ENCODE measurements around the gene CRMP1.
"Not testable (repeated sequence)": the region's sequence is repeated elsewhere in the genome, so short reads cannot be mapped to it uniquely, and the experiment has no call there.

Gene CRMP1

GRCh38 chr4:5852523-5853202, 40.2 kb downstream of the CRMP1 start:
- no peak for DNase-seq

GRCh38 chr4:5851637-5852301, 41.1 kb downstream of the CRMP1 start:
- no peak for DNase-seq

- DNase-seq: no peak
Measured at GRCh38 chr4:5845035-5845905, 47.6 kb downstream of the CRMP1 start.

- no peak for DNase-seq
Measured at GRCh38 chr4:5843573-5844530, 49.0 kb downstream of the CRMP1 start.

- no peak for DNase-seq
Measured at GRCh38 chr4:5842456-5842855, 50.4 kb downstream of the CRMP1 start.

- DNase-seq: no peak
Measured at GRCh38 chr4:5839751-5840674, 52.9 kb downstream of the CRMP1 start.

GRCh38 chr4:5839332-5839731, 53.6 kb downstream of the CRMP1 start:
- no peak for DNase-seq

- DNase-seq: not testable (repeated sequence)
Measured at GRCh38 chr4:5837483-5837882, 55.4 kb downstream of the CRMP1 start.

- DNase-seq: no peak
Measured at GRCh38 chr4:5836943-5837342, 55.9 kb downstream of the CRMP1 start.

GRCh38 chr4:5828005-5828391, 64.9 kb downstream of the CRMP1 start:
- DNase-seq: no peak

GRCh38 chr4:5827108-5828004, 65.5 kb downstream of the CRMP1 start:
- no peak for DNase-seq

- no peak for DNase-seq
Measured at GRCh38 chr4:5826437-5827107, 66.3 kb downstream of the CRMP1 start.

- no peak for DNase-seq
Measured at GRCh38 chr4:5825321-5826041, 67.4 kb downstream of the CRMP1 start.

- DNase-seq: no peak
Measured at GRCh38 chr4:5824635-5825034, 68.3 kb downstream of the CRMP1 start.

- no peak for DNase-seq
Measured at GRCh38 chr4:5824227-5824626, 68.7 kb downstream of the CRMP1 start.

GRCh38 chr4:5823542-5824211, 69.2 kb downstream of the CRMP1 start:
- no peak for DNase-seq

- no peak for DNase-seq
Measured at GRCh38 chr4:5822619-5823018, 70.3 kb downstream of the CRMP1 start.

GRCh38 chr4:5821665-5822358, 71.1 kb downstream of the CRMP1 start:
- no peak for DNase-seq
